Measurements from ENCODE around the gene GAS7. TPM values are rescaled to one million over a fixed set of nuclear protein-coding genes. Genes with fewer than 3 reads are reported as not detected.

The GAS7 gene
- total RNA-seq, 4 donors from 2014 or later = 242 to 309 (median 264) TPM

- H3K4me1 ChIP-seq = peaks cover 0 to 93% (median 35%) of the 10 kb centered on the region in 4 donors
Observed at GRCh38 chr17:10031127-10031526, 167.3 kb downstream of the GAS7 start.

GRCh38 chr17:10029129-10029528 is 169.3 kb downstream of the GAS7 start:
- DNase-seq (ENCODE audit: low spot score in 2 of 2) = no peak
- Histone ChIP-seq H3K27ac (peak overlapping the region; percentile 4 to 97 (median 63)), H3K4me1 (peaks cover 0 to 96% (median 38%) of the 10 kb centered on the region in 4 donors), H3K27me3 (no peaks in the 10 kb centered on the region), H3K9me3 (no peaks in the 10 kb centered on the region), H3K36me3 (peaks cover 0 to 14% (median 0%) of the 10 kb centered on the region in 3 donors), H3K4me3 (no peak overlapping the region)
- WGBS, 2 donors = 46 to 51% methylated on average over 7 of the region's 7 CpGs
- no peak for TF ChIP-seq POLR2A (IDR thresholded peaks at IDR 0.05)
- TF ChIP-seq, protein P1, sequence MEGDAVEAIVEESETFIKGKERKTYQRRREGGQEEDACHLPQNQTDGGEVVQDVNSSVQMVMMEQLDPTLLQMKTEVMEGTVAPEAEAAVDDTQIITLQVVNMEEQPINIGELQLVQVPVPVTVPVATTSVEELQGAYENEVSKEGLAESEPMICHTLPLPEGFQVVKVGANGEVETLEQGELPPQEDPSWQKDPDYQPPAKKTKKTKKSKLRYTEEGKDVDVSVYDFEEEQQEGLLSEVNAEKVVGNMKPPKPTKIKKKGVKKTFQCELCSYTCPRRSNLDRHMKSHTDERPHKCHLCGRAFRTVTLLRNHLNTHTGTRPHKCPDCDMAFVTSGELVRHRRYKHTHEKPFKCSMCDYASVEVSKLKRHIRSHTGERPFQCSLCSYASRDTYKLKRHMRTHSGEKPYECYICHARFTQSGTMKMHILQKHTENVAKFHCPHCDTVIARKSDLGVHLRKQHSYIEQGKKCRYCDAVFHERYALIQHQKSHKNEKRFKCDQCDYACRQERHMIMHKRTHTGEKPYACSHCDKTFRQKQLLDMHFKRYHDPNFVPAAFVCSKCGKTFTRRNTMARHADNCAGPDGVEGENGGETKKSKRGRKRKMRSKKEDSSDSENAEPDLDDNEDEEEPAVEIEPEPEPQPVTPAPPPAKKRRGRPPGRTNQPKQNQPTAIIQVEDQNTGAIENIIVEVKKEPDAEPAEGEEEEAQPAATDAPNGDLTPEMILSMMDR (IDR thresholded peaks at IDR 0.05) = no peak
- TF ChIP-seq EP300 (IDR thresholded peaks at IDR 0.05) = no peak

More at GRCh38 chr17:10031127-10031526, 167.3 kb downstream of the GAS7 start:
- H3K9me3 ChIP-seq = no peaks in the 10 kb centered on the region
- no peak for DNase-seq (ENCODE audit: low spot score in 2 of 2)
- peak overlapping the region in 2 of 4 donors; percentile 13 to 29 for H3K4me3 ChIP-seq
- no peaks in the 10 kb centered on the region for H3K27me3 ChIP-seq
- H3K36me3 ChIP-seq = peaks cover 0 to 11% (median 0%) of the 10 kb centered on the region in 3 donors
- 19 to 28% methylated on average over 3 of the region's 3 CpGs for whole genome bisulfite sequencing, 2 donors
- TF ChIP-seq EP300 (IDR thresholded peaks at IDR 0.05) (peak in 1 of 2 donors; percentile 8), POLR2A (IDR thresholded peaks at IDR 0.05) (no peak)
- peak overlapping the region; percentile 8 to 97 (median 88) for H3K27ac ChIP-seq

GRCh38 chr17:10025976-10026901 is 172.2 kb downstream of the GAS7 start:
- Histone ChIP-seq H3K36me3 (peaks cover 0 to 18% (median 0%) of the 10 kb centered on the region in 3 donors), H3K4me1 (peaks cover 0 to 96% (median 45%) of the 10 kb centered on the region in 4 donors), H3K27ac (peak overlapping the region; percentile 18 to 92 (median 58)), H3K9me3 (no peaks in the 10 kb centered on the region), H3K27me3 (no peaks in the 10 kb centered on the region), H3K4me3 (no peak overlapping the region)
- 34 to 40% methylated on average over 21 of the region's 21 CpGs for WGBS, 2 donors
- DNase-seq (ENCODE audit: low spot score in 2 of 2) = no peak
- TF ChIP-seq, protein P1 (IDR thresholded peaks at IDR 0.05) = no peak
- no peak for TF ChIP-seq POLR2A (IDR thresholded peaks at IDR 0.05)
- peak in 1 of 2 donors; percentile 5 for TF ChIP-seq EP300 (IDR thresholded peaks at IDR 0.05)

- H3K27me3 ChIP-seq = no peaks in the 10 kb centered on the region
- H3K4me3 ChIP-seq = no peak overlapping the region
- no peaks in the 10 kb centered on the region for H3K9me3 ChIP-seq
- TF ChIP-seq, protein P1 (IDR thresholded peaks at IDR 0.05) = no peak
- no peak for TF ChIP-seq EP300 (IDR thresholded peaks at IDR 0.05)
- no peak for TF ChIP-seq POLR2A (IDR thresholded peaks at IDR 0.05)
- no peak for DNase-seq (ENCODE audit: low spot score in 2 of 2)
- H3K27ac ChIP-seq = peak overlapping the region in 3 of 4 donors; percentile 18 to 92 (median 85)
- H3K36me3 ChIP-seq = peaks cover 0 to 18% (median 0%) of the 10 kb centered on the region in 3 donors
- H3K4me1 ChIP-seq = peaks cover 0 to 96% (median 48%) of the 10 kb centered on the region in 4 donors
- 69 to 81% methylated on average over 6 of the region's 6 CpGs for WGBS, 2 donors
Observed at GRCh38 chr17:10025224-10025623, 173.2 kb downstream of the GAS7 start.

GRCh38 chr17:10022416-10022815 is 176.0 kb downstream of the GAS7 start:
- WGBS, 2 donors = 60 to 66% methylated on average over 13 of the region's 13 CpGs
- H3K27ac ChIP-seq = peak overlapping the region in 3 of 4 donors; percentile 17 to 92 (median 85)

More at GRCh38 chr17:10022416-10022815, 176.0 kb downstream of the GAS7 start:
- Histone ChIP-seq H3K9me3 (no peaks in the 10 kb centered on the region), H3K4me3 (no peak overlapping the region), H3K36me3 (peaks cover 0 to 14% (median 2%) of the 10 kb centered on the region in 3 donors), H3K4me1 (peaks cover 0 to 96% (median 51%) of the 10 kb centered on the region in 4 donors), H3K27me3 (no peaks in the 10 kb centered on the region)
- no peak for DNase-seq (ENCODE audit: low spot score in 2 of 2)
- TF ChIP-seq POLR2A (IDR thresholded peaks at IDR 0.05) = no peak
- TF ChIP-seq EP300 (IDR thresholded peaks at IDR 0.05) = peak in 1 of 2 donors; percentile 51

All from tibial nerve (tissue), 4 donors.